CD14-positive monocyte (primary cell): ENCODE data around the gene GDA. TPM values are rescaled to one million over a fixed set of nuclear protein-coding genes. Genes with fewer than 3 reads are reported as not detected.

ENCODE experiments used
- DNase-seq, 3 donors: peaks; one replicate each; pipeline ENCODE4 v3.0.0-alpha.2; 2011 to 2022
- H2AFZ ChIP-seq: 2 replicates; pipeline ENCODE4 v1.6.0; 2012; ENCODE audit warnings: mild to moderate bottlenecking, low read depth, low read length, inconsistent platforms; ENCODE audit not compliant: insufficient read depth, poor library complexity, severe bottlenecking
- H3K27ac ChIP-seq, 2 donors: 1 replicate in 1 of 2; 2 replicates in 1 of 2; pipeline ENCODE4 v1.5.1; 2012 to 2013; ENCODE audit warnings: low read length in 2 of 2, control low read depth in 1 of 2, inconsistent platforms in 1 of 2, low read depth in 1 of 2, mild to moderate bottlenecking in 1 of 2
- H3K27me3 ChIP-seq, 2 donors: one replicate each; pipeline versions ENCODE4 v1.6.0 to v1.6.1; 2011 to 2013; ENCODE audit warnings: low read length in 2 of 2; ENCODE audit not compliant: control insufficient read depth in 2 of 2, insufficient read depth in 2 of 2
- H3K36me3 ChIP-seq, 2 donors: replicated peaks in 1 of 2; 1 replicate in 1 of 2; 2 replicates in 1 of 2; pipeline versions ENCODE4 v1.5.1 to v1.6.1; 2012 to 2013; ENCODE audit warnings: low read length in 2 of 2, control low read depth in 1 of 2, inconsistent platforms in 1 of 2, mild to moderate bottlenecking in 1 of 2; ENCODE audit not compliant: insufficient read depth in 2 of 2, control insufficient read depth in 1 of 2
- H3K4me1 ChIP-seq, 2 donors: 1 replicate in 1 of 2; 2 replicates in 1 of 2; pipeline versions ENCODE4 v1.5.1 to v1.6.1; 2012 to 2013; ENCODE audit warnings: low read length in 2 of 2, control low read depth in 1 of 2, inconsistent platforms in 1 of 2, mild to moderate bottlenecking in 1 of 2, moderate library complexity in 1 of 2; ENCODE audit not compliant: insufficient read depth in 2 of 2, control insufficient read depth in 1 of 2
- H3K4me2 ChIP-seq: replicated peaks from 2 replicates; pipeline ENCODE3; 2012; ENCODE audit warnings: low read length, moderate library complexity, mild to moderate bottlenecking; ENCODE audit not compliant: poor library complexity, severe bottlenecking; ENCODE audit errors: extremely low read depth
- H3K4me3 ChIP-seq, 3 experiments: fragments of 200-600 bp in 1 of 3; sonication (generic) in 1 of 3; replicated peaks in 1 of 3; 1 replicate in 2 of 3; 2 replicates in 1 of 3; pipeline ENCODE4 v1.5.1; 2011 to 2013; ENCODE audit warnings: low read length in 3 of 3, mild to moderate bottlenecking in 3 of 3, control low read depth in 2 of 3, low read depth in 2 of 3, inconsistent platforms in 1 of 3, moderate library complexity in 1 of 3
- H3K79me2 ChIP-seq: 2 replicates; pipeline ENCODE4 v1.6.0; 2012; ENCODE audit warnings: mild to moderate bottlenecking, control low read depth, inconsistent platforms, low read length, moderate library complexity; ENCODE audit not compliant: insufficient read depth
- H3K9ac ChIP-seq: 2 replicates; pipeline ENCODE4 v1.6.0; 2017; ENCODE audit warnings: low read length, mild to moderate bottlenecking; ENCODE audit not compliant: insufficient read depth, poor library complexity, severe bottlenecking
- H3K9me3 ChIP-seq, 2 donors: replicated peaks in 1 of 2; 1 replicate in 1 of 2; 2 replicates in 1 of 2; pipeline versions ENCODE4 v1.5.1 to v1.6.1; 2012 to 2013; ENCODE audit warnings: low read length in 2 of 2, control low read depth in 1 of 2; ENCODE audit not compliant: control insufficient read depth in 1 of 2, insufficient read depth in 1 of 2
- H4K20me1 ChIP-seq: 2 replicates; pipeline ENCODE4 v1.6.0; 2012; ENCODE audit warnings: mild to moderate bottlenecking, low read length, control low read depth, moderate library complexity; ENCODE audit not compliant: insufficient read depth
- H3K27ac Mint-ChIP-seq, 7 donors: one replicate each; pipeline ENCODE4 v1.8.0; 2020; ENCODE audit warnings: mild to moderate bottlenecking in 7 of 7, mixed read lengths in 7 of 7, moderate library complexity in 6 of 7, inconsistent platforms in 2 of 7
- H3K27me3 Mint-ChIP-seq, 3 donors: one replicate each; pipeline ENCODE4 v1.8.0; 2021 to 2022; ENCODE audit warnings: low read depth in 3 of 3, mild to moderate bottlenecking in 3 of 3, mixed read lengths in 3 of 3, moderate library complexity in 3 of 3, inconsistent platforms in 1 of 3
- H3K36me3 Mint-ChIP-seq, 2 donors: one replicate each; pipeline ENCODE4 v1.8.0; 2020; ENCODE audit warnings: mixed read lengths in 2 of 2, inconsistent platforms in 1 of 2, mild to moderate bottlenecking in 1 of 2
- H3K4me1 Mint-ChIP-seq: one replicate; pipeline ENCODE4 v1.8.0; 2020; ENCODE audit warnings: mild to moderate bottlenecking, mixed read lengths
- H3K4me3 Mint-ChIP-seq, 2 donors: one replicate each; pipeline ENCODE4 v1.8.0; 2020; ENCODE audit warnings: mild to moderate bottlenecking in 2 of 2, mixed read lengths in 2 of 2, moderate library complexity in 1 of 2
- H3K9me3 Mint-ChIP-seq, 7 donors: one replicate each; pipeline ENCODE4 v1.8.0; 2020 to 2022; ENCODE audit warnings: mixed read lengths in 7 of 7, mild to moderate bottlenecking in 6 of 7, moderate library complexity in 6 of 7, inconsistent platforms in 2 of 7
- WGBS: methylation state at CpG from one replicate; pipeline ENCODE4 v1.1.5; 2013; ENCODE audit warnings: missing lambda C conversion rate; ENCODE audit not compliant: insufficient coverage; 5-methylcytosine and 5-hydroxymethylcytosine counted together
- intact Hi-C, 2 donors: fragments of 100-400 bp; cut with micrococcal nuclease; formaldehyde crosslinking; loops; one replicate each; pipeline versions ENCODE4 v1.15.0 to v1.15.1; 2023
- polyA plus RNA-seq, 3 donors: library from polyadenylated mRNA; depleted of rRNA in 1 of 3; unstranded in 2 of 3; stranded (reverse) in 1 of 3; fragments of 300-500 nt in 2 of 3; fragments of >200 nt in 1 of 3; fragmentation: Illumina TruSeq in 2 of 3; gene quantifications; 1 replicate in 2 of 3; 2 replicates in 1 of 3; pipeline ENCODE4 v1.2.3, GENCODE V29; 2012 to 2021
- TF ChIP-seq, protein P1 (sequence below): fragments of 200-600 bp; IDR thresholded peaks from one replicate; pipeline ENCODE4 v1.8.0; 2022; ENCODE audit warnings: antibody characterized with exemption, mild to moderate bottlenecking

Gene GDA
- polyA plus RNA-seq, 3 donors, result not detected

DNA sequence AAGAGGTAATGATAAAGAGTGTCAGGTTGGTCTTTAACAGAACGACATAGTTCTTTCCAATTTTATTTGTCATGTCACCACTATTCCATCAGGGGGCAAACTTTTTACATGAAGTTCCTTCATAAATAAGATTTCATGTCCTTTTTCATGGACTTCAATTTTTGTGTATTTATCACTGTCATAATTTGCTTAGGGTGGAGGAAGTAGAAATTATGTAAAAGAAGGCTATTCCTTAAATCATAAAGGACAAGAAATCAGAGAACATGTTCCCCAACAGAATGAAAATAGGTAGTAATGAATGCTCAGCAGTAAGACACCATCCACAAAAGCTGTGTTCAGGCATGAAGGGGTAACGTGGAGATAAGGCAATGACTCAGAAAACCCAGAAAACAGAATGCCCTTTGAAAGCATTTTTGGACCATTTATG lies 143.0 kb downstream of the GDA start:
- WGBS, result 0% methylated on average over 1 of the region's 2 CpGs
- Mint-ChIP-seq H3K9me3 (peaks cover 0 to 7% (median 4%) of the 10 kb centered on the region in 7 donors), H3K4me1 (peaks cover 42% of the 10 kb centered on the region), H3K4me3 (peak overlapping the region; percentile 1 to 56), H3K36me3 (peaks cover 0 to 2% of the 10 kb centered on the region in 2 donors), H3K27me3 (peaks cover 0 to 1% (median 0%) of the 10 kb centered on the region in 3 donors), H3K27ac (peak overlapping the region; percentile 85 to 94 (median 91))
- no peaks in the 10 kb centered on the region for H4K20me1 ChIP-seq
- H3K9ac ChIP-seq, result peak overlapping the region; percentile 28
- peak; percentile 38 to 68 (median 53) for DNase-seq
- no peak overlapping the region for H2AFZ ChIP-seq
- H3K27ac ChIP-seq, result peak overlapping the region; percentile 1 to 85
- H3K27me3 ChIP-seq, result no peaks in the 10 kb centered on the region
- TF ChIP-seq, protein P1, sequence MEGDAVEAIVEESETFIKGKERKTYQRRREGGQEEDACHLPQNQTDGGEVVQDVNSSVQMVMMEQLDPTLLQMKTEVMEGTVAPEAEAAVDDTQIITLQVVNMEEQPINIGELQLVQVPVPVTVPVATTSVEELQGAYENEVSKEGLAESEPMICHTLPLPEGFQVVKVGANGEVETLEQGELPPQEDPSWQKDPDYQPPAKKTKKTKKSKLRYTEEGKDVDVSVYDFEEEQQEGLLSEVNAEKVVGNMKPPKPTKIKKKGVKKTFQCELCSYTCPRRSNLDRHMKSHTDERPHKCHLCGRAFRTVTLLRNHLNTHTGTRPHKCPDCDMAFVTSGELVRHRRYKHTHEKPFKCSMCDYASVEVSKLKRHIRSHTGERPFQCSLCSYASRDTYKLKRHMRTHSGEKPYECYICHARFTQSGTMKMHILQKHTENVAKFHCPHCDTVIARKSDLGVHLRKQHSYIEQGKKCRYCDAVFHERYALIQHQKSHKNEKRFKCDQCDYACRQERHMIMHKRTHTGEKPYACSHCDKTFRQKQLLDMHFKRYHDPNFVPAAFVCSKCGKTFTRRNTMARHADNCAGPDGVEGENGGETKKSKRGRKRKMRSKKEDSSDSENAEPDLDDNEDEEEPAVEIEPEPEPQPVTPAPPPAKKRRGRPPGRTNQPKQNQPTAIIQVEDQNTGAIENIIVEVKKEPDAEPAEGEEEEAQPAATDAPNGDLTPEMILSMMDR, result peak; percentile 80
- H3K4me3 ChIP-seq, result peak overlapping the region in 2 of 3 experiments; percentile 27 to 50
- H3K79me2 ChIP-seq, result no peaks in the 10 kb centered on the region
- intact Hi-C loops, result loop anchor here (2.0 to 10.0 kb wide), 7 partner anchors 15 to 300 kb away; partner anchors contain the start of gene ZFAND5 (in 1 of the 2)
- H3K9me3 ChIP-seq, result peaks cover 0 to 6% of the 10 kb centered on the region in 2 donors
- no peaks in the 10 kb centered on the region for H3K36me3 ChIP-seq
- peak overlapping the region; percentile 66 for H3K4me2 ChIP-seq
- peaks cover 43 to 49% of the 10 kb centered on the region in 2 donors for H3K4me1 ChIP-seq

DNA sequence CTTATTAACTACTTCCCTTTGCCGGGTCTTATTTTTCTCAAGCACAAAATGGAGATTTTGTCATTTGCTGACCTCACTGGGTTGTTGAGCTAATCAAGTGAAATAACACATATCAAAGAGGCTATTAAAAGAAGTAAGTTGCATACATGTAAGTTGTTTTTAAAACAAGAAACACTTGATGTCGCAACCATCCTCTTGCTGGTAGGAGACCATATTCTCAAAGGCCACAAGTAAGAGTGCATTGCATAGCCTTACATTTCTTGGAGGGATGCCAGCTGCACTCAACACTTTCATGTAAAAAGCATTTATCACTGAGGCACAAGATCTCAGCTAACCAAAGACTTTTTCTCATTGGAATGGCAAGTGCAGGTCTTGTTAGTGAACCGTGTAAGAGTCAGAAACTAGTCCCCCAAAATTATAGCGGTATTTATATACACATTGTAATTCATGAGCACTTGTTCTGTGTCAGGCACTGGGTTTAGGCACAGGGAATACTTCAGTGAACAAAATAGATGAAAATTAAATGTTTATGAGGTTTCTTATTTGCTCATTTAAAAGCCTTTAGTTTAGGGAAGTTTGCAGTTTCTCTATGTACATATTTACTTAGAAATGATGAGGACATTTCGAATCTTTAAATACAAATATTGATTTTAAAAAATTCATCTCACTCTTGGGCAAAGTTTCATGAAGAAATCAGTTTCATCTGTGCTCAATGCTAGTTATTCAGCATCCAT lies 143.8 kb downstream of the GDA start:
- peak overlapping the region; percentile 85 to 94 (median 91) for H3K27ac Mint-ChIP-seq
- no peak overlapping the region for H3K4me3 Mint-ChIP-seq
- Histone ChIP-seq H3K27ac (peak overlapping the region in 1 of 2 donors; percentile 85), H2AFZ (no peak overlapping the region), H3K79me2 (no peaks in the 10 kb centered on the region), H3K9ac (peak overlapping the region; percentile 28), H3K4me3 (peak overlapping the region in 1 of 3 experiments; percentile 50), H3K27me3 (no peaks in the 10 kb centered on the region), H4K20me1 (no peaks in the 10 kb centered on the region), H3K4me2 (peak overlapping the region; percentile 66), H3K36me3 (no peaks in the 10 kb centered on the region), H3K4me1 (peaks cover 43 to 49% of the 10 kb centered on the region in 2 donors), H3K9me3 (peaks cover 0 to 6% of the 10 kb centered on the region in 2 donors)
- H3K36me3 Mint-ChIP-seq, result peaks cover 0 to 2% of the 10 kb centered on the region in 2 donors
- H3K9me3 Mint-ChIP-seq, result peaks cover 0 to 7% (median 4%) of the 10 kb centered on the region in 7 donors
- WGBS, result 40% methylated on average over 2 of the region's 5 CpGs
- peak; percentile 80 to 96 (median 86) for DNase-seq
- intact Hi-C loops, result loop anchor here (2.0 to 10.0 kb wide), 7 partner anchors 14 to 299 kb away; partner anchors contain the start of gene ZFAND5 (in 1 of the 2)
- peaks cover 0 to 1% (median 0%) of the 10 kb centered on the region in 3 donors for H3K27me3 Mint-ChIP-seq
- TF ChIP-seq, protein P1, result no peak
- peaks cover 42% of the 10 kb centered on the region for H3K4me1 Mint-ChIP-seq
